T-cell (primary cell): Measurements from ENCODE around the gene MS4A15. TPM values are rescaled to one million over a fixed set of nuclear protein-coding genes. Genes with fewer than 3 reads are reported as not detected.

ENCODE experiments used
- ATAC-seq, 4 experiments: fragments of 200-7000 bp in 3 of 4; fragments of 150-1000 bp in 1 of 4; cut with Tn5 transposase; replicated peaks in 1 of 4; 1 replicate in 3 of 4; 2 replicates in 1 of 4; pipeline ENCODE4 v1.10.0; 2021; ENCODE audit warnings: moderate library complexity in 3 of 4, mild to moderate bottlenecking in 2 of 4, moderate number of reproducible peaks in 1 of 4
- CTCF ChIA-PET, 2 donors: fragments of 300-600 bp; sonication (Branson Sonifier 250); formaldehyde crosslinking; loops; one replicate each; lab custom pipeline; 2022; ENCODE audit warnings: antibody characterized with exemption in 2 of 2; lab: Charles Lee
- POLR2A ChIA-PET, 2 donors: fragments of 300-600 bp; sonication (Branson Sonifier 250); formaldehyde crosslinking; loops; one replicate each; lab custom pipeline; 2022; ENCODE audit warnings: antibody characterized with exemption in 2 of 2; lab: Charles Lee
- DNase-seq, 35 experiments: peaks; one replicate each; pipeline versions ENCODE4 v3.0.0 to v3.0.0-alpha.2; 2013 to 2023
- H3K27ac ChIP-seq: one replicate; pipeline ENCODE4 v1.5.1; 2013; ENCODE audit warnings: low read length
- H3K27me3 ChIP-seq, 2 experiments: replicated peaks in 1 of 2; 1 replicate in 1 of 2; 2 replicates in 1 of 2; pipeline versions ENCODE4 v1.6.1 to v1.7.0; 2013; ENCODE audit warnings: low read length in 1 of 2, mixed read lengths in 1 of 2; ENCODE audit not compliant: control insufficient read depth in 2 of 2, insufficient read depth in 2 of 2; ENCODE audit errors: extremely low read depth in 1 of 2
- H3K36me3 ChIP-seq, 2 donors: 1 replicate in 1 of 2; 2 replicates in 1 of 2; pipeline versions ENCODE4 v1.6.1 to v1.7.0; 2013; ENCODE audit warnings: low read length in 1 of 2; ENCODE audit not compliant: control insufficient read depth in 2 of 2, insufficient read depth in 1 of 2; ENCODE audit errors: extremely low read depth in 1 of 2
- H3K4me1 ChIP-seq, 2 experiments: 1 replicate in 1 of 2; 2 replicates in 1 of 2; pipeline versions ENCODE4 v1.6.1 to v1.7.0; 2013; ENCODE audit warnings: low read length in 2 of 2, mixed read lengths in 1 of 2; ENCODE audit not compliant: insufficient read depth in 2 of 2, control insufficient read depth in 1 of 2; ENCODE audit errors: extremely low read depth in 1 of 2
- H3K4me3 ChIP-seq, 2 donors: 1 replicate in 1 of 2; 2 replicates in 1 of 2; pipeline versions ENCODE4 v1.5.1 to v1.7.0; 2013; ENCODE audit warnings: mild to moderate bottlenecking in 2 of 2, low read length in 1 of 2, moderate library complexity in 1 of 2; ENCODE audit not compliant: control insufficient read depth in 1 of 2; ENCODE audit errors: extremely low read depth in 1 of 2
- H3K9me3 ChIP-seq: 2 replicates; pipeline ENCODE4 v1.7.0; 2013
- H3K27ac Mint-ChIP-seq, 2 donors: one replicate each; pipeline ENCODE4 v1.8.0; 2020 to 2021; ENCODE audit warnings: mild to moderate bottlenecking in 2 of 2, mixed read lengths in 2 of 2
- H3K27me3 Mint-ChIP-seq, 2 donors: one replicate each; pipeline ENCODE4 v1.8.0; 2021 to 2022; ENCODE audit warnings: mixed read lengths in 2 of 2
- H3K36me3 Mint-ChIP-seq: one replicate; pipeline ENCODE4 v1.8.0; 2021; ENCODE audit warnings: mixed read lengths
- H3K4me1 Mint-ChIP-seq, 3 donors: one replicate each; pipeline ENCODE4 v1.8.0; 2020 to 2022; ENCODE audit warnings: mixed read lengths in 3 of 3, mild to moderate bottlenecking in 1 of 3
- H3K4me3 Mint-ChIP-seq, 3 donors: one replicate each; pipeline ENCODE4 v1.8.0; 2020 to 2022; ENCODE audit warnings: mild to moderate bottlenecking in 3 of 3, mixed read lengths in 3 of 3, moderate library complexity in 3 of 3
- H3K9me3 Mint-ChIP-seq, 3 donors: one replicate each; pipeline ENCODE4 v1.8.0; 2020 to 2022; ENCODE audit warnings: mixed read lengths in 3 of 3
- WGBS: methylation state at CpG from one replicate; pipeline ENCODE4 v1.1.5; 2013; ENCODE audit warnings: missing lambda C conversion rate; ENCODE audit not compliant: insufficient coverage; 5-methylcytosine and 5-hydroxymethylcytosine counted together
- total RNA-seq, 35 experiments: library from RNA in 6 of 35; stranded (reverse) in 6 of 35; fragments of 120-200 nt in 1 of 35; gene quantifications; one replicate each; pipeline versions ENCODE4 v1.2.1 to v1.2.4 and lab custom pipeline; 2013 to 2026

Gene MS4A15
- total RNA-seq, 5 donors from 2014 or later (not counting 1 experiment from before 2014, with no cell fraction given) = not detected

DNA sequence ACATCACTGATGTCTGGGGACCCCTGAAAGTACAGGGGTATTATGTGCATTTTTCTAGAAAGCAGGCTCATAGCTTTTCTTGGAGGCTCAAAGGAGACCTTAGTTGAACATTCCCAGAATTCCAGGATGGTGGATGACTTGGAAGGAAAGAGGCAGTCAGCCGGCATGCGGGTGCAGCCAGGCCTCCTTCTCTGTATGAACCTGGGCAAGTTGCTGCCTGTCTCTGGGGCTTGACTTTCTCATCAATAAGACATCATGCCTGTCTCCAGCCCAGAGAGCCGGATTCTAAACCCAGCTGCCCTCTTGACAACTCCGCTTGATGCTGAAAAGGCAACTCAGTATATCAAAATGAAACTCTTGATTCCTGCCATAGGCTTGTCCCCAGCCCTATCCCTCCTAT is 12.6 kb downstream of the MS4A15 start:
- Mint-ChIP-seq H3K4me3 (no peak overlapping the region), H3K27ac (no peak overlapping the region), H3K27me3 (peaks cover 8 to 39% of the 10 kb centered on the region in 2 donors), H3K36me3 (no peaks in the 10 kb centered on the region), H3K4me1 (peaks cover 0 to 1% (median under 1%) of the 10 kb centered on the region in 3 donors), H3K9me3 (no peaks in the 10 kb centered on the region)
- 95% methylated on average over 4 of the region's 4 CpGs for WGBS
- DNase-seq (no peak), ATAC-seq (no peak)
- ChIA-PET POLR2A (no interaction called here), CTCF (no interaction called here)
- H3K9me3 ChIP-seq = no peaks in the 10 kb centered on the region
- H3K4me3 ChIP-seq = no peak overlapping the region
- H3K36me3 ChIP-seq = no peaks in the 10 kb centered on the region
- no peak overlapping the region for H3K27ac ChIP-seq
- H3K4me1 ChIP-seq = no peaks in the 10 kb centered on the region
- H3K27me3 ChIP-seq = peaks cover 0 to 65% of the 10 kb centered on the region in 2 experiments

DNA sequence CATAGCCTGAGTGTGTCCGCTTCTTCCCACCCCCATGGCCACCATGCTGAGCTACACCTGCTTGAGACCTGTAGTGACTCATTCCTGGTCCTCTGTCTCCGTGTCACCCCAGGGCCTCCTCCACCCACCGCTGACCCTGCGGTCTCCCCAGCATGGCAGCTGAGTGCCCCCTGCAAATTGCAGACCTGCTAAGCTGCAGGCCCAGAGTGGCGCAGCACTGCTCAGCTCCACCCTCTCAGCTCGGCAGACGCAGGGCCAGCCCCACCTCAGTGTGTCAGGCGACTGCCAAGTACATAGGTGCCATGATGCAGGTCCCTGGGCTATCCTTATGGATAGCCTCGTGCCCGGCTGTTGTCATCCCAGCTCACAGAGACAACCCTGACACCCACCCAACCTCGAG is 13.1 kb downstream of the MS4A15 start:
- 78% methylated on average over 11 of the region's 11 CpGs for WGBS
- no peak for DNase-seq
- no peaks in the 10 kb centered on the region for H3K9me3 ChIP-seq
- POLR2A ChIA-PET = no interaction called here
- Mint-ChIP-seq H3K27ac (no peak overlapping the region), H3K4me1 (peaks cover 5 to 6% (median 5%) of the 10 kb centered on the region in 3 donors), H3K27me3 (peaks cover 5 to 34% of the 10 kb centered on the region in 2 donors), H3K36me3 (no peaks in the 10 kb centered on the region), H3K4me3 (no peak overlapping the region), H3K9me3 (no peaks in the 10 kb centered on the region)
- no peak overlapping the region for H3K27ac ChIP-seq
- H3K36me3 ChIP-seq = no peaks in the 10 kb centered on the region
- peaks cover 0 to 66% of the 10 kb centered on the region in 2 experiments for H3K27me3 ChIP-seq
- H3K4me1 ChIP-seq = peaks cover 0 to 2% of the 10 kb centered on the region in 2 experiments
- CTCF ChIA-PET = no interaction called here
- no peak for ATAC-seq
- H3K4me3 ChIP-seq = no peak overlapping the region

DNA sequence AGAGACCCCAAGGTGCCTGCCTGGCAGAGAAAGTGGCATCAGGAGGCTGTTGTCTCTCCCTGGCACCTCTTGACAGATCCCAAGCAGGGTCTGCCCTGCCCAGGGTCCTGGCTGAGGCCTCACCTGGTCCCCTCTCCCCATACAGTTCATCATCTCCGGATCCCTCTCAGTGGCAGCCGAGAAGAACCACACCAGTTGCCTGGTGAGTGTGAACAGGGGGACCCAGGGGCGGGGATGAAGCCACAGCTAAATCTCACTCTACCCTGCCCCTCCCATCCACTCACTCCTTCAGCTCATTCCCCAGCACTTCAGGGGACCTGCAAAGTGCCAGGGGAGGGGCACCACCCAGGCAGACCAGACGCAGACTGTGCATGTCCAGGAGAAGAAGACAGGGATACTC is 14.5 kb downstream of the MS4A15 start:
- no peaks in the 10 kb centered on the region for H3K36me3 Mint-ChIP-seq
- CTCF ChIA-PET = no interaction called here
- H3K4me3 Mint-ChIP-seq = no peak overlapping the region
- H3K27me3 ChIP-seq = peaks cover 0 to 68% of the 10 kb centered on the region in 2 experiments
- H3K36me3 ChIP-seq = no peaks in the 10 kb centered on the region
- POLR2A ChIA-PET = interaction anchor here in 1 of 2 donors (0.5 kb wide), 1 partner anchor 1676 kb away, joined by 3 read pairs; no protein-coding TSS in a partner anchor
- H3K27me3 Mint-ChIP-seq = peaks cover 5 to 26% of the 10 kb centered on the region in 2 donors
- whole genome bisulfite sequencing = 80% methylated on average over 1 of the region's 4 CpGs
- ATAC-seq (no peak), DNase-seq (no peak)
- H3K4me3 ChIP-seq = no peak overlapping the region
- peaks cover 0 to 10% of the 10 kb centered on the region in 2 experiments for H3K4me1 ChIP-seq
- H3K9me3 Mint-ChIP-seq = no peaks in the 10 kb centered on the region
- H3K27ac ChIP-seq = no peak overlapping the region
- H3K9me3 ChIP-seq = no peaks in the 10 kb centered on the region
- peaks cover 6 to 11% (median 10%) of the 10 kb centered on the region in 3 donors for H3K4me1 Mint-ChIP-seq
- H3K27ac Mint-ChIP-seq = no peak overlapping the region

DNA sequence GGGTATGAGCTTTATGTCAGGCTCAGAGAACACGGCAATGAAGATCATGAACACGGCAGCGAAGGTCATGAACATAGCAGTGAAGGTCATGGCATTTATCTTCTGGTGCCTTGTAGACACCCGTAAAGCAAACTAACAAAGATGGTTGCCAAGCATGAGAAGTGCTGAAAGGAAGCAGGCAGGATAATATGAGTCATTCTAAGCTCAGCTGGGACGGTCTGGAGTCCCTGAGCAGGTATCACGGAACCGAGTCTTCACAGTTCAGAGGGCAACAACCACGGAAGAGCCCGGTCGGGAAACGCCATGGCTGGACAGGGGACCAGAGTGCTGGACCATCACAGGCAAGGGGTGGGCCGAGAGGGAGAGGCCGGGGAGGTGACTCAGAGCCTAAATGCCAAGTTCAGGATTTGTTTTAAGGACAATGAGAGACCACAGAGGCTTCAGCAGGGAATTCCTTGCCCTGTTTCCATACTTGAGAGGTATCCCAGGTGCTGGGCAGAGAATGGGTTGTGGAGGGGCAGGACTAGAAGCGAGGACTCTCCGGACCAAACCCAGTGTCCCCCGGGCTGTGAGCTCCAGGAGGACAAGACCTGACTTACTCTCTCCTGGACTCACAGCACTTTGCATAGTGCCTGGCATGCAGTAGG is 15.3 kb downstream of the MS4A15 start:
- H3K27ac ChIP-seq = no peak overlapping the region
- H3K27ac Mint-ChIP-seq = no peak overlapping the region
- peaks cover 0 to 10% of the 10 kb centered on the region in 2 experiments for H3K4me1 ChIP-seq
- ChIA-PET POLR2A (interaction anchor here in 1 of 2 donors (0.5 kb wide), 1 partner anchor 1676 kb away, joined by 3 read pairs; no protein-coding TSS in a partner anchor), CTCF (no interaction called here)
- peaks cover 0 to 64% of the 10 kb centered on the region in 2 experiments for H3K27me3 ChIP-seq
- H3K36me3 ChIP-seq = no peaks in the 10 kb centered on the region
- peaks cover 6 to 11% (median 10%) of the 10 kb centered on the region in 3 donors for H3K4me1 Mint-ChIP-seq
- peaks cover 2 to 21% of the 10 kb centered on the region in 2 donors for H3K27me3 Mint-ChIP-seq
- H3K9me3 Mint-ChIP-seq = no peaks in the 10 kb centered on the region
- DNase-seq (no peak), ATAC-seq (no peak)
- H3K9me3 ChIP-seq = no peaks in the 10 kb centered on the region
- H3K4me3 Mint-ChIP-seq = no peak overlapping the region
- no peak overlapping the region for H3K4me3 ChIP-seq
- H3K36me3 Mint-ChIP-seq = no peaks in the 10 kb centered on the region
- WGBS = 75% methylated on average over 15 of the region's 16 CpGs

DNA sequence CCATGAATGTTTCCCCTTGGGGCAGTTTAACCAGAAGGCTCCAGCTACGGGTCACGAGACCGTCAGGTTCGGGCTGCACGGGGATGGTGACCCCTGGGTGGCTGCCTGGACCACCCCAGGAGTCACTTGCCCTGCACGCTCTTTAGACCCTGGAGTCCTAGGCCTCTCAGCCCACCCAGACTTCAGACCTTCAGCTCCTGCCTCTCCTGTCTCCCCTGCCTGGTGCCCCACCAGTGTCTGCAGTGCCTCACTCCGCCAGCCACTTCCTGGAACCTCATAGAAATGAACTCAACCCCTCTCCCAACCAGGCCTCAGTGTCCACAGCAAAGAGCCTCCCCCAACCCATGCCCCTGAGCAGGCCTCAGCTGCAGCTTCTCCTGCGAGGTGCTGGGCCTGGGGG is 16.0 kb downstream of the MS4A15 start:
- POLR2A ChIA-PET = no interaction called here
- Histone ChIP-seq H3K27ac (no peak overlapping the region), H3K4me3 (no peak overlapping the region), H3K36me3 (no peaks in the 10 kb centered on the region), H3K4me1 (peaks cover 0 to 10% of the 10 kb centered on the region in 2 experiments), H3K27me3 (peaks cover 0 to 57% of the 10 kb centered on the region in 2 experiments), H3K9me3 (no peaks in the 10 kb centered on the region)
- WGBS = 84% methylated on average over 7 of the region's 8 CpGs
- no peak for ATAC-seq
- H3K4me1 Mint-ChIP-seq = peaks cover 6 to 11% (median 10%) of the 10 kb centered on the region in 3 donors
- no peak for DNase-seq
- H3K36me3 Mint-ChIP-seq = no peaks in the 10 kb centered on the region
- H3K4me3 Mint-ChIP-seq = no peak overlapping the region
- CTCF ChIA-PET = no interaction called here
- no peaks in the 10 kb centered on the region for H3K9me3 Mint-ChIP-seq
- H3K27ac Mint-ChIP-seq = no peak overlapping the region
- H3K27me3 Mint-ChIP-seq = peaks cover 0 to 19% of the 10 kb centered on the region in 2 donors

DNA sequence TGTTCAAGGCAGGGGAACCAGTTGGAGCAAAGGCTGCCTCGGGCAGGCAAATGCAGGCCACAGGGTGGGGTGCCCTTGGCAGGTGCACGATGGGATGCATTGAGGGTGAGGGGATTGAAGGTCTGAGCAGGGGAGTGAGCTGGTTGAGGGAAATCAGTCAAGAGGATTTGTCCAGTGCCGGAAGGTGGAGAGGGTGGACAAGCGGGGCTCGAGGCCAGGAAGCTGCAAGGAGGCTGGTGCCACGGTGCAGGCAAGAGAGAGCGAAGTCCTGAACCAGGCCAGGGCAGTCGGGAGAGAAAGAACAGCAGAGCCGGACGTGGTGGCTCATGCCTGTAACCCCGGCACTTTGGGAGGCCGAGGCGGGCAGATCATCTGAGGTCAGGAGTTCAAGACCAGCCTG is 18.1 kb downstream of the MS4A15 start:
- H3K9me3 Mint-ChIP-seq = no peaks in the 10 kb centered on the region
- peaks cover 0 to 10% of the 10 kb centered on the region in 2 experiments for H3K4me1 ChIP-seq
- no peak overlapping the region for H3K4me3 Mint-ChIP-seq
- ATAC-seq (no peak), DNase-seq (no peak)
- 86% methylated on average over 11 of the region's 13 CpGs for WGBS
- H3K4me3 ChIP-seq = no peak overlapping the region
- H3K36me3 Mint-ChIP-seq = no peaks in the 10 kb centered on the region
- peaks cover 0 to 10% of the 10 kb centered on the region in 2 donors for H3K27me3 Mint-ChIP-seq
- ChIA-PET CTCF (interaction anchor here in 1 of 2 donors (1.4 kb wide), 1 partner anchor 113 kb away, joined by 6 read pairs; no protein-coding TSS in a partner anchor), POLR2A (no interaction called here)
- no peaks in the 10 kb centered on the region for H3K36me3 ChIP-seq
- no peaks in the 10 kb centered on the region for H3K9me3 ChIP-seq
- no peak overlapping the region for H3K27ac ChIP-seq
- H3K4me1 Mint-ChIP-seq = peaks cover 6 to 11% (median 10%) of the 10 kb centered on the region in 3 donors
- peaks cover 0 to 46% of the 10 kb centered on the region in 2 experiments for H3K27me3 ChIP-seq
- no peak overlapping the region for H3K27ac Mint-ChIP-seq
